GM21367 (cell line): ENCODE results near the gene RGS16.
A peak's percentile ranks its signal among the peaks of the same experiment; 100 is the strongest.

Experiments
- ATAC-seq: cut with Tn5 transposase; IDR thresholded peaks from one replicate; pipeline ENCODE4 v1.9.1; 2021; ENCODE audit not compliant: unreplicated experiment

Gene RGS16

DNA sequence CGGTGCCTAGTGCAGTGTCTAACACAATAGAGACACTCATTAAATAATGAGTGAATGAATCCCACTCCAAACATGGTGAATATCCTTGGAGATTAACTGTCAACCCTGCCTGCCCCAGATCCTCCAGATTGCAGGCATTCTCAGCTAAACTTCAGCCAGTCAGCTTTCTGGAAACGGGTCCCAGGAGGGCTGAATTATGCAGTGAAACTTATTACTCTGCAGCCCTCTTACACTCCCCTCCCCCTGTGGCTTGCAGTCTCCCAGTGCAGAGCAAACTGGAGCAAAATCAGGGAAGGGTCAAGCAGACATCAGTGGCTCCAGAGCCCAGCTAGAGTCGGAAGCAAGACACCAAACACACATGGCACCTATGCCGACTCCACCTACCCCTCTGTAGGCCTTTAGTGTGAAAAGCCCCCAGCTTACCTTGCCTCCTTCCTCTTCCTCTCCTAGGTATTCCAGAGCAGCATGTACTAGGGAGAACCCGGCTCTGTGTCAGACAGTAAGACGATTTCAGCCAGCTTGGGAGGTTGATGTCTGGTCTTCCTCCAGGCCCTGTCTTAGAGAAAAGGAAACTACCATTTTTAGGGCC is 6.5 kb upstream of the RGS16 start:
- ATAC-seq, result no peak

- ATAC-seq, result no peak
Measured at GRCh38 chr1:182608845-182609610, 4.8 kb upstream of the RGS16 start.

DNA sequence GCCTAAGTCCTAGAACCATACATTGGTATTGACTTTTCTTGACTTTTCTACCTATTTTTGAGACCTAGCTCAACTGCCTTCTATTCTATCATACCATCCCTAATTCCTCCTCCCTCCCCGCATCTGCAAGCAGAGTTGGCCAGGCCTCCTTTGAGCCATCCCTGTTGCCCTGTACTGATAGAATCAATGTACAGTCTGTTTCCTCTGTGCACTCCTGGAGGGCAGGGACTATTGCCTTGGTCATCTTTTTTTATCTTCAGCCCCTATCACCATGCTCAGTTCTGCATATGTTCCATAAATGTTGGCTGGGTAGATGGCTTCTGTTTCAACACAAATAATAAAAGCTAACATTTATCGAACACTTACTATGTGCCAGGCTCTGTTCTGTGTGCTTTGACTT is 4.0 kb upstream of the RGS16 start:
- no peak for ATAC-seq

DNA sequence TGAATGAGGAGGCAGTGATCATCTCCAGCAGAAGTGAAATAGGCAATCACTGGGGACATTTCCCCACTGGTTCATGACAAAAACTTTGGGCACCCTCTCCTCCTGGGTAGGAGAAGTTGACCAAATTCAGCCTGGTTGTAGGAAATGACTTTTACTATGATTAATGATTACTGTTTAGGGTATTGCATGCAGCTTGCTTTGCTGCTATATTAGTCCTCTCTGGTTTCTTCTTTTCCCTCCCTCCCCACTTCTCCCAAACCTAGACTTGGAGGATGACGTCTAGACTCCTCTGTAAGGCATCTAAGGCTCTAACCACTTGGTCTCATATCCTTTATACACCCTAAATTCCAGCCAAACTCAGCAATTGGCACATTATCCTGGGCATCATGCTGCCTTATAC is 3.4 kb upstream of the RGS16 start:
- ATAC-seq, result no peak

GRCh38 chr1:182603646-182604174 is 479 bp downstream of the RGS16 start:
- ATAC-seq, result peak; percentile 3

DNA sequence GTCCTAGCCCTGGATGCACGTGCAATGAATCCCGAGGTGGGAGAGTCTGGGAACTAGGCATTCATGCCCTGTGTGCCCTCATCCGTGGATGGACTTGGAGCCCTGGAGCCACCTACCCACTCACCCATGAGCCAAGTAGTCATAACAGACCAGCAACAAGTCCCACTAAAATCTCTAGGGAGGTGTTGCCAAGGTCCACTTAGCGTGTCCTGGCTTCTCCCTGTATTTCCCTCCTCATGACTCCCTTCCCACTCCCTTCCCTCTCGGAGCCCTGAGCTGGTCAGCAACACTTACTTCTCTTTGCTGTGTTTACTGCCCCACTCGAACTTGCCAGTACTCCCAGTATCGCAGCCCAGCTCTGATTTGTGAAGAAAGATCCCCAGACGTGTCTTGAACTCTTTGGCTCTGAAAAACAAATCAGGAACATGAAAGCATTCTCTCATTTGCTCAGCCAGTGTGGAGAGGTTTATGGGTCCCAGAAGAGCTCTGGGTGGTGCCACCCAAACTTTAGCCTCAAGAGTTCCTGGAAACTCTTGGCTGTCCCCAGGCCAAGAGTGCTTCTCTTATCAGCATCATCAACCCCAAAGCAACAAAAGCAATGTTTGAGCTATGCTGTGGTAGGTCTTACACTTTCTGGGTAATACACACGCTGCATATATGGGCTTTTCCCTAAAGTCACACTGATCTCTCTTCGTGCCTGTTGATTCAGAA is 1.1 kb downstream of the RGS16 start:
- no peak for ATAC-seq

- ATAC-seq, result no peak
Measured at GRCh38 chr1:182601913-182602312, 2.3 kb downstream of the RGS16 start.

DNA sequence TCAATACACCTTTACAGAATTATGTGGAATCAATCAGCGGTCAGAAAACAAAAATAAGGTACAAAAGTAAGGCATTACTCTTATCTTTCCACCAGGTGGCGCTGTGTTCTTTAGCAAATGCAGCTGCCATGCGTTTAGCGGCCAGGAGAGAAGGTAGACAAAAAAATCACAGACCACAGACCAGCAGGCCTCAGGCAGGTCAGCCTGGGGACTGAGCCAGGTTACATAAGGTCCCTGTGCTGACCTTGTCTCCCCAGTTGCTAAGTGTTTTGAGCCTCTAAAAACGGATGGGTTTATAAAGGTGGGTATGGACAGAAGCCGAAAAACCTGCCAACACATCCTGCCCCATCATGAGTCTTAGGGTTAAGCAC is 2.8 kb downstream of the RGS16 start:
- ATAC-seq, result no peak

DNA sequence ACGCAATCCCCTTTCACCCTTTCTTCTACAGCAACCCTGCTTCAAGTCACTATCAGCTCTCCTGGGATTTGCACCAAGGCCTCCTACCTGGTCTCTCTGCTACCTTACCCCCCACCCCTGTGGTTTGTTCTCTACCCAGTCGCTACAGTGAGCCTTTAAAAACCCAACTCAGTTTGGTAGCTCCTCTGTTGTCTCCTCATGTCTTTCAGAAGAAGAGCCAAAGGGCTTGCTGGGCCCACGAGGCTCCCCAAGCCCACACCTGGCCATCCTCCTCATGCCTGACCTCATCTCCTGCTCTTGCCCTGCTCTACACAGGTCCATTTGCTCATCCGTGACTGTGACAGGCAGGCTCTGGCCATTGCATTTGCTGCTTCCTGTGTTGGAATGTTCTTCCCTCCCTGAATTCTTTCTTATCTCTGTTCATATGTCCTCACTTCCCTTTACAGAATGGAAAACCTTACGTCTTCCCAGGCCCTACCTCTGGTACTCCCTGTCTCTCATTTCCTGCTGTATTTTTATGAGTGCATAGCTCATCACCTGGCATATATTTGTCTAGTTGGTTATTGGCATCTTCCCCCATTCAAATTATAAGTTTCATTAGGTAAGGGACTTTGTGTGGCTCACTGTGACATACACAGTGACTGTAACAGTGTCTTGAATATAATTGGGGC is 3.3 kb downstream of the RGS16 start:
- no peak for ATAC-seq

- no peak for ATAC-seq
Measured at GRCh38 chr1:182600036-182600713, 4.0 kb downstream of the RGS16 start.

- no peak for ATAC-seq
Measured at GRCh38 chr1:182599339-182599738, 4.8 kb downstream of the RGS16 start.

- no peak for ATAC-seq
Measured at GRCh38 chr1:182598296-182598695, 5.9 kb downstream of the RGS16 start.

DNA sequence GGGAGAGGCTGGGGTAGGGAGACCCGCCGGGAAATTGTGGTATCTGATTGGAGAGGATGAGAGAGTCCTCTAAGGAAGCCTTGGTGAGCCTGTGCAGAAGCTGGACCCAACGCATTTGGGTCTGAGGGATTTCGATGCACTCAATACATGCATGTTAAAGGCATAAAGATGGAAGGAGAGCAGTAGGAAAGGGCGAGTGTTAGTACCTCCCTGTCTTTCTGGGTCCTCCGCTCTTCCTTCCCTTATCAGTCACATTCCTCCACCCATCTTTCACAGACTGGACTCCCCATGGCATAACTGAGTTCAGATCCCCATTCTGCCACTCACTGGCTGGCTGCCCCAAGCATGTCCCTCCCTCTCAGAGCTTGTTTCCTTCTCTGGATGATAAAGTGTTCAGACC is 7.3 kb downstream of the RGS16 start:
- ATAC-seq, result no peak

DNA sequence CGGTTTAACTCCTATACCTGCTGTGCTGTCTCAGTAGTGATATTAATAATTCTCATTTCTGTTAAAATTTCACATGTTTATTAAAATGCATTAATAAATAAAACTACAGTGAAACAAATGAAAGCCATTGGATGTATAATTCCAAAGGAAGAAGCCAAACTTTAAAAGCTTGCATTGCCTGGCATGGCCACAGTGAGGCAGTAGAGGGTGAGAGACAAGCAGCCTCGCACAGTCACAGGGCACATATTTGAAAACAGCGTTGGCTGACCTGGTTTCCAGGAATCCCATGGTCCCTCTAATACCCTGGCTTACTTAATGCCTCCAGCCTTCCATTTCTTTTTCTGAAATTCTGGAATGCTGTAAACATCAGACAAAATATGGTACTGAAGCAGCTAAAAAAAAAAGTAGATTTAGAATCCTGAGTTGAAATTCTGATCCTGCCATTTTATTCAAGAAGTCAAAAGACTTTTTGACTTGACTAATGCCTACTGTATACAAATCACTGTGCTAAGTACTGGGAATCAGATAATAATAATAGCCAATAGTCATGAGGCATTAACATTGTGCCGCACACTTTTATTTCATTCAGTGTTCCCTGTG is 8.4 kb downstream of the RGS16 start:
- ATAC-seq, result no peak

- ATAC-seq, result no peak
Measured at GRCh38 chr1:182589931-182590330, 14.3 kb downstream of the RGS16 start.

- no peak for ATAC-seq
Measured at GRCh38 chr1:182589520-182589919, 14.7 kb downstream of the RGS16 start.

DNA sequence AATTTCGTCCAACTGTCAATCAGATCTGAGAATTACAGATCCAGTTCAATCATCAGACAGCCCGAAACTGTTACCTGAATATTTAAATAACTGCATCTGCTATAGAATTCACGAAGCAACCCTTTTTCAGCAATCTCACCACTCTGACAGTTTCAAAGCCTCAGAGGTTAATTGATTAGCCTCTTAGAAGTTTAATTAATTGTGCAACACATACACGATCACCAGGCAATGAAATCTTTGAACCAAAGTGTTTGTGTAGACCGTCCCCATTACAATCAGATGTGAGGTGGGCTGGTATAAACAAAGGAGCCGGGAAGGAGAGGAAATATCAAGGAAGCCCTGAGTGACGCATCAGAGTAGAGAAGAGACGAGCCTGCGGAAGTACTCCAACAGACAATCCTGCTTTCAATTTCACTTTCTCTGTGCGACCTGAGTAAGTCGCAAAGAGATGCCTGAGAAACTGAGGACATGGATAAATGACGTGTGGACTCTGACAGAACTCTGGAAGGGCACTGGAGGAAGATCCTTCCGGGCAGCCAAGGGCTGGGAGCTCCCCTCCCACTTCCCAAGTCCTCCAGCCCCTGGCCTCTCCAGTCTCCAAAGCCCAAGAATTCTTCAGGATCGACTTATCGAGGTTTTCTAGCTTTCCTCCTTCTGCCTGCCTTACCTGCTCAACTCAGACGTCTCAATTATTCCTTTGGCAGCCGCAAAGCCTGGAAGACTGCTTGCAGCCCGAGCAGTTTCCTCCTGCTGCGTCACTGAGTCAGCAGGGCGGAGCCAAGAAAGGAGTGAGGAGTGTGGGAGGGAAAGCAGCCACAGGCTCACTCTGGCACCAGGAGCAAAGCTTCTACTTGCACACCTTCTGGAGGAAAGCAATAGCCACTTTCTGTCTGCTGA is 15.4 kb downstream of the RGS16 start, which contains the start of gene RNASEL:
Gene RNASEL (minus strand): TSS at position 757 of the 897 bp plus-strand sequence. CDS start 2,450 bp downstream, outside the sequence.
- peak; percentile 72 for ATAC-seq

- ATAC-seq, result peak; percentile 16
Measured at GRCh38 chr1:182587666-182588499, 16.3 kb downstream of the RGS16 start.
